NCI-H2196 treated with DMSO at 0.1 percent for 48 hours (cell line): ENCODE measurements around the gene AMZ2.
"Not testable (repeated sequence)": the region's sequence is repeated elsewhere in the genome, so short reads cannot be mapped to it uniquely, and the experiment has no call there.

Experiments used
- DNase-seq: peaks from one replicate; lab custom pipeline; 2025; ENCODE audit not compliant: unreplicated experiment; lab: John Stamatoyannopoulos, UW

Gene AMZ2

GRCh38 chr17:68248891-68249290 is 1.0 kb downstream of the AMZ2 start:
- DNase-seq = no peak

- no peak for DNase-seq
Measured at GRCh38 chr17:68249354-68249765, 1.5 kb downstream of the AMZ2 start.

GRCh38 chr17:68253426-68253825 is 5.6 kb downstream of the AMZ2 start:
- not testable (repeated sequence) for DNase-seq

GRCh38 chr17:68255151-68255550 is 7.3 kb downstream of the AMZ2 start:
- DNase-seq = no peak

- DNase-seq = no peak
Measured at GRCh38 chr17:68255731-68256538, 8.1 kb downstream of the AMZ2 start.

- DNase-seq = not testable (repeated sequence)
Measured at GRCh38 chr17:68256701-68257100, 8.9 kb downstream of the AMZ2 start.

- no peak for DNase-seq
Measured at GRCh38 chr17:68257934-68258333, 10.1 kb downstream of the AMZ2 start.

- not testable (repeated sequence) for DNase-seq
Measured at GRCh38 chr17:68258890-68259647, 11.2 kb downstream of the AMZ2 start.

- not testable (repeated sequence) for DNase-seq
Measured at GRCh38 chr17:68259648-68259951, 11.8 kb downstream of the AMZ2 start.

GRCh38 chr17:68260051-68260762 is 12.4 kb downstream of the AMZ2 start:
- DNase-seq = no peak

- not testable (repeated sequence) for DNase-seq
Measured at GRCh38 chr17:68262467-68262866, 14.6 kb downstream of the AMZ2 start.

- peak; percentile 33 for DNase-seq
Measured at GRCh38 chr17:68263101-68263681, 15.3 kb downstream of the AMZ2 start.

- DNase-seq = not testable (repeated sequence)
Measured at GRCh38 chr17:68265833-68266232, 18.0 kb downstream of the AMZ2 start.

- DNase-seq = no peak
Measured at GRCh38 chr17:68273722-68274121, 25.9 kb downstream of the AMZ2 start.

GRCh38 chr17:68276339-68276738 is 28.5 kb downstream of the AMZ2 start:
- not testable (repeated sequence) for DNase-seq

GRCh38 chr17:68277807-68278206 is 30.0 kb downstream of the AMZ2 start:
- DNase-seq = no peak

- DNase-seq = not testable (repeated sequence)
Measured at GRCh38 chr17:68281965-68282364, 34.1 kb downstream of the AMZ2 start.

- no peak for DNase-seq
Measured at GRCh38 chr17:68288375-68288774, 40.5 kb downstream of the AMZ2 start.

GRCh38 chr17:68288804-68289203 is 41.0 kb downstream of the AMZ2 start:
- DNase-seq = no peak

- DNase-seq = no peak
Measured at GRCh38 chr17:68289473-68289872, 41.6 kb downstream of the AMZ2 start.

- no peak for DNase-seq
Measured at GRCh38 chr17:68289936-68290267, 42.1 kb downstream of the AMZ2 start.
